MM.1S (cell line): Measurements from ENCODE around the gene ZFAND4.
"Not testable (repeated sequence)": the region's sequence is repeated elsewhere in the genome, so short reads cannot be mapped to it uniquely, and the experiment has no call there.

Experiments used
- DNase-seq: peaks from one replicate; pipeline ENCODE4 v3.0.0-alpha.2; 2015
- H2AFZ ChIP-seq: fragments of 300-600 bp; sonication (generic); 2 replicates; pipeline ENCODE4 v1.6.0; 2016; ENCODE audit warnings: antibody characterized with exemption, low read length
- H3F3A ChIP-seq: fragments of 300-600 bp; sonication (generic); 2 replicates; pipeline ENCODE4 v1.6.1; 2016; ENCODE audit warnings: mild to moderate bottlenecking, antibody characterized with exemption, low read length, moderate library complexity, mixed read lengths; ENCODE audit not compliant: insufficient read depth
- H3K27ac ChIP-seq: fragments of 300-600 bp; sonication (generic); 2 replicates; pipeline ENCODE4 v1.5.1; 2016; ENCODE audit warnings: mild to moderate bottlenecking, low read length
- H3K27me3 ChIP-seq: fragments of 300-600 bp; sonication (generic); replicated peaks from 2 replicates; pipeline ENCODE4 v1.6.0; 2016; ENCODE audit warnings: low read length; ENCODE audit not compliant: insufficient read depth
- H3K36me3 ChIP-seq: fragments of 300-600 bp; sonication (generic); replicated peaks from 2 replicates; pipeline ENCODE4 v1.6.1; 2016; ENCODE audit warnings: mild to moderate bottlenecking, low read length, mixed read lengths; ENCODE audit not compliant: insufficient read depth
- H3K4me1 ChIP-seq: fragments of 300-600 bp; sonication (generic); 2 replicates; pipeline ENCODE4 v1.6.1; 2016; ENCODE audit warnings: low read length, mixed read lengths
- H3K4me2 ChIP-seq: fragments of 300-600 bp; sonication (generic); 2 replicates; pipeline ENCODE4 v1.6.0; 2016; ENCODE audit warnings: low read depth, low read length
- H3K4me3 ChIP-seq: fragments of 300-600 bp; sonication (generic); 2 replicates; pipeline ENCODE4 v1.5.1; 2016; ENCODE audit warnings: low read length, mixed read lengths
- H3K79me2 ChIP-seq: fragments of 300-600 bp; sonication (generic); 2 replicates; pipeline ENCODE4 v1.6.1; 2016; ENCODE audit warnings: mixed run types, low read length, mixed read lengths
- H3K9ac ChIP-seq: fragments of 300-600 bp; sonication (generic); 2 replicates; pipeline ENCODE4 v1.6.1; 2016; ENCODE audit warnings: low read length, mixed read lengths
- H3K9me2 ChIP-seq: fragments of 300-600 bp; sonication (generic); replicated peaks from 2 replicates; pipeline ENCODE4 v1.6.1; 2016; ENCODE audit warnings: mild to moderate bottlenecking, low read length, mixed read lengths; ENCODE audit not compliant: insufficient read depth
- H3K9me3 ChIP-seq: fragments of 300-600 bp; sonication (generic); replicated peaks from 2 replicates; pipeline ENCODE4 v1.6.1; 2016; ENCODE audit warnings: mild to moderate bottlenecking, low read length, mixed read lengths; ENCODE audit not compliant: insufficient read depth
- H4K20me1 ChIP-seq: fragments of 300-600 bp; sonication (generic); 2 replicates; pipeline ENCODE4 v1.6.1; 2016; ENCODE audit warnings: mild to moderate bottlenecking, low read length, moderate library complexity, mixed read lengths; ENCODE audit not compliant: insufficient read depth
- EZH2 ChIP-seq: fragments of 300-600 bp; sonication (generic); optimal IDR thresholded peaks from 2 replicates; pipeline ENCODE3; 2017; ENCODE audit warnings: low read depth, mild to moderate bottlenecking, antibody characterized with exemption, low read length, mixed read lengths
- EZH2phosphoT487 ChIP-seq: fragments of 300-600 bp; sonication (generic); IDR thresholded peaks from 2 replicates; pipeline ENCODE4 v1.6.1; 2018; ENCODE audit warnings: antibody characterized with exemption, low read length
- TF ChIP-seq, protein P1 (sequence below): fragments of 300-600 bp; sonication (generic); IDR thresholded peaks from 2 replicates; pipeline ENCODE4 v1.5.1; 2016; ENCODE audit warnings: antibody characterized with exemption, low read length, mixed read lengths

The ZFAND4 gene

DNA sequence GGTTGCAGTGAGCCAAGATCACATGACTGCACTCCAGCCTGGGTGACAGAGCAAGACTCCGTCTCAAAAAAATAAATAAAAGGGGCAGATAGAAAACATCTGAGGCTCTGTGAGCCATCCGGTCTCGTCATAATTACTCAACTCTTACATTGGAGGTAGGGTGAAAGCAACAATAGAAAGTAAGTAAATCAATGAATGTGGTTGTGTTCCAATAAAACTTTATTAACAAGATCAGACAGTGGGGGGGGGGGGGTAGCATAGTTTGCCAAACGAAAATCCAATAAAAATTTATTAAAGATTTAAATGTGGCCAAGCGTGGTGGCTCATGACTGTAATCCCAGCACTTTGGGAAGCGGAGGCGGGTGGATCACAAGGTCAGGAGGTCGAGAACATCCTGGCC, 2.8 kb upstream of the ZFAND4 start:
- TF ChIP-seq EZH2, result no peak
- TF ChIP-seq, protein P1, sequence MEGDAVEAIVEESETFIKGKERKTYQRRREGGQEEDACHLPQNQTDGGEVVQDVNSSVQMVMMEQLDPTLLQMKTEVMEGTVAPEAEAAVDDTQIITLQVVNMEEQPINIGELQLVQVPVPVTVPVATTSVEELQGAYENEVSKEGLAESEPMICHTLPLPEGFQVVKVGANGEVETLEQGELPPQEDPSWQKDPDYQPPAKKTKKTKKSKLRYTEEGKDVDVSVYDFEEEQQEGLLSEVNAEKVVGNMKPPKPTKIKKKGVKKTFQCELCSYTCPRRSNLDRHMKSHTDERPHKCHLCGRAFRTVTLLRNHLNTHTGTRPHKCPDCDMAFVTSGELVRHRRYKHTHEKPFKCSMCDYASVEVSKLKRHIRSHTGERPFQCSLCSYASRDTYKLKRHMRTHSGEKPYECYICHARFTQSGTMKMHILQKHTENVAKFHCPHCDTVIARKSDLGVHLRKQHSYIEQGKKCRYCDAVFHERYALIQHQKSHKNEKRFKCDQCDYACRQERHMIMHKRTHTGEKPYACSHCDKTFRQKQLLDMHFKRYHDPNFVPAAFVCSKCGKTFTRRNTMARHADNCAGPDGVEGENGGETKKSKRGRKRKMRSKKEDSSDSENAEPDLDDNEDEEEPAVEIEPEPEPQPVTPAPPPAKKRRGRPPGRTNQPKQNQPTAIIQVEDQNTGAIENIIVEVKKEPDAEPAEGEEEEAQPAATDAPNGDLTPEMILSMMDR, result no peak
- no peak for TF ChIP-seq EZH2phosphoT487
- Histone ChIP-seq H3F3A (peaks cover 7% of the 10 kb centered on the region), H3K9ac (no peak overlapping the region), H4K20me1 (no peaks in the 10 kb centered on the region), H2AFZ (no peak overlapping the region), H3K79me2 (peaks cover 5% of the 10 kb centered on the region; the same call in 1 of the 2 replicates), H3K9me3 (no peaks in the 10 kb centered on the region), H3K4me2 (no peak overlapping the region), H3K36me3 (no peaks in the 10 kb centered on the region), H3K4me1 (no peaks in the 10 kb centered on the region), H3K9me2 (no peaks in the 10 kb centered on the region), H3K27me3 (no peaks in the 10 kb centered on the region), H3K27ac (no peak overlapping the region), H3K4me3 (no peak overlapping the region)
- no peak for DNase-seq

DNA sequence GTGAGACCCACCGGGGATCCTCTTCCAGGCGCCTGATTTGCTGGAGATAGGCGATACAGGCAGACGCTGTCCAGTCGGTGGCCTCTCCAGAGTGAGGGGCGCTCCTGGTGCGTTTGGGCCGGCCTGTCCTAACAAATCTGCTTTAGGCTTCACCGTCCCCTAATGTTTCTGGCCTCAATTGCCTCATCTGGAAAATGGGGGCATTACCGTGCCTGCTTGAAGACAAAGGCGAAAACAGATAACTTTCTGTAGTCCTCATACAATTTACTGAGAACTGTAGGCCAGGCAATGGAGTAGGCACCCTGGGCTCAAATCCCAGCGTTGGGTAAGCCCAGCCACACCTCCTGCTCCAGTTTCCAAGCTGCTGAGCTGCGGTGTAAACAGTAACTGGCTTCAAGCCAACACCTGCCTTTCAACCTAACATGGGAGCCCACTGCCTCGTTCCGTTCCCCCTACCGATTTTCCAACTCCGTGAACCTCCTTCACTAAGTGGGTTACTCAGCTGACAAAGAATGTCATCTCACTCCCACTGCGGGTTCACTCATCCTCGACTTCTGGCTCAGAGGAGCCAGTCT, 589 bp upstream of the ZFAND4 start:
- H3K9me2 ChIP-seq, result no peaks in the 10 kb centered on the region
- H4K20me1 ChIP-seq, result no peaks in the 10 kb centered on the region
- H2AFZ ChIP-seq, result peak overlapping the region; percentile 91
- H3K4me3 ChIP-seq, result peak overlapping the region; percentile 60
- DNase-seq, result no peak
- H3K27ac ChIP-seq, result peak overlapping the region; percentile 41; the same call in 1 of the 2 replicates
- no peaks in the 10 kb centered on the region for H3K4me1 ChIP-seq
- H3K27me3 ChIP-seq, result no peaks in the 10 kb centered on the region
- H3K36me3 ChIP-seq, result no peaks in the 10 kb centered on the region
- H3K79me2 ChIP-seq, result peaks cover 6% of the 10 kb centered on the region
- H3K9me3 ChIP-seq, result no peaks in the 10 kb centered on the region
- peak overlapping the region; percentile 69 for H3K4me2 ChIP-seq
- no peak for TF ChIP-seq EZH2phosphoT487
- TF ChIP-seq, protein P1, result no peak
- peaks cover 7% of the 10 kb centered on the region for H3F3A ChIP-seq
- peak overlapping the region; percentile 59; the same call in 1 of the 2 replicates for H3K9ac ChIP-seq

DNA sequence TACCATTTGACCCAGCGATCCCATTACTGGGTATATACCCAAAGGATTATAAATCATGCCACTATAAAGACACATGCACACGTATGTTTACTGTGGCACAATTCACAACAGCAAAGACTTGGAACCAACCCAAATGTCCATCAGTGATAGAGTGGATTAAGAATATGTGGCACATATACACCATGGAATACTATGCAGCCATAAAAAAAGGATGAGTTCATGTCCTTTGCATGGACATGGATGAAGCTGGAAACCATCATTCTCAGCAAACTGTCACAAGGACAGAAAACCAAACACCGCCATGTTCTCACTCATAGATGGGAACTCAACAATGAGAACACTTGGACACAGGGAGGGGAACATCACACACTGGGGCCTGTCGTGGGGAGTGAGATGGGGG, 1.3 kb downstream of the ZFAND4 start:
- not testable (repeated sequence) for H3K27ac ChIP-seq, H3K9ac ChIP-seq
- peak overlapping the region; percentile 91; the same call in 1 of the 2 replicates for H3K4me2 ChIP-seq

DNA sequence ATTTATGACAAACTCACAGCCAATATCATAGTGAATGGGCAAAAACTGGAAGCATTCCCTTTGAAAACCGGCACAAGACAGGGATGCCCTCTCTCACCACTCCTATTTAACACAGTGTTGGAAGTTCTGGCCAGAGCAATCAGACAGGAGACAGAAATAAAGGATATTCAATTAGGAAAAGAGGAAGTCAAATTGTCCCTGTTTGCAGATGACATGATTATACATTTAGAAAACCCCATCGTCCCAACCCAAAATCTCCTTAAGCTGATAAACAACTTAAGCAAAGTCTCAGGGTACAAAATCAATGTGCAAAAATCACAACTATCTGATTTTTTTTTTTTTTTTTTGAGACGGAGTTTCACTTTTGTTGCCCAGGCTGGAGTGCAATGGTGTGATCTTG, 2.7 kb downstream of the ZFAND4 start:
- peaks cover 11% of the 10 kb centered on the region for H3K79me2 ChIP-seq
- H3K27ac ChIP-seq, H3K4me1 ChIP-seq, H4K20me1 ChIP-seq, H2AFZ ChIP-seq, H3K4me3 ChIP-seq, DNase-seq, H3K9ac ChIP-seq, H3K9me2 ChIP-seq, H3K4me2 ChIP-seq, H3F3A ChIP-seq, H3K27me3 ChIP-seq, H3K9me3 ChIP-seq, H3K36me3 ChIP-seq: not testable (repeated sequence)

More for the DNA sequence above, 1.3 kb downstream of the ZFAND4 start:
- H3K36me3 ChIP-seq, H4K20me1 ChIP-seq, H3F3A ChIP-seq, H3K9me3 ChIP-seq, H2AFZ ChIP-seq, DNase-seq, H3K4me1 ChIP-seq, H3K9me2 ChIP-seq, H3K27me3 ChIP-seq: not testable (repeated sequence)
- peak overlapping the region; percentile 90 for H3K4me3 ChIP-seq
- H3K79me2 ChIP-seq, result peaks cover 11% of the 10 kb centered on the region
